Neural crest cell (in vitro differentiated cells): ENCODE measurements around the gene MRPS18B. TPM values are rescaled to one million over a fixed set of nuclear protein-coding genes. Genes with fewer than 3 reads are reported as not detected.
A peak's percentile ranks its signal among the peaks of the same experiment; 100 is the strongest.

Experiments
- DNase-seq: peaks from one replicate; pipeline ENCODE4 v3.0.0; 2021; ENCODE audit warnings: low read depth, mixed read lengths, low spot score
- H3K27ac Mint-ChIP-seq: one replicate; pipeline ENCODE4 v1.8.0; 2021; ENCODE audit warnings: mild to moderate bottlenecking, mixed read lengths; ENCODE audit not compliant: unreplicated experiment
- H3K27me3 Mint-ChIP-seq: 2 replicates; pipeline ENCODE4 v1.8.0; 2021; ENCODE audit warnings: low read depth, mild to moderate bottlenecking, mixed read lengths
- H3K36me3 Mint-ChIP-seq: 2 replicates; pipeline ENCODE4 v1.8.0; 2021; ENCODE audit warnings: low read depth, mild to moderate bottlenecking, mixed read lengths
- H3K4me1 Mint-ChIP-seq: 2 replicates; pipeline ENCODE4 v1.8.0; 2021; ENCODE audit warnings: mixed read lengths
- H3K4me3 Mint-ChIP-seq: one replicate; pipeline ENCODE4 v1.8.0; 2021; ENCODE audit warnings: mild to moderate bottlenecking, mixed read lengths
- H3K9me3 Mint-ChIP-seq: 2 replicates; pipeline ENCODE4 v1.8.0; 2021; ENCODE audit warnings: mixed read lengths
- total RNA-seq: library from RNA; stranded (reverse); gene quantifications from 2 replicates; pipeline ENCODE4 v1.2.1, GENCODE V29; 2021
- TF ChIP-seq, protein P1 (sequence below): fragments of 200-600 bp; sonication (generic); conservative IDR thresholded peaks from 2 replicates; pipeline ENCODE4 v1.5.0; 2021; ENCODE audit warnings: antibody characterized with exemption, mild to moderate bottlenecking

Gene MRPS18B
- total RNA-seq, 1 donor from 2014 or later: 39.3 TPM

DNA sequence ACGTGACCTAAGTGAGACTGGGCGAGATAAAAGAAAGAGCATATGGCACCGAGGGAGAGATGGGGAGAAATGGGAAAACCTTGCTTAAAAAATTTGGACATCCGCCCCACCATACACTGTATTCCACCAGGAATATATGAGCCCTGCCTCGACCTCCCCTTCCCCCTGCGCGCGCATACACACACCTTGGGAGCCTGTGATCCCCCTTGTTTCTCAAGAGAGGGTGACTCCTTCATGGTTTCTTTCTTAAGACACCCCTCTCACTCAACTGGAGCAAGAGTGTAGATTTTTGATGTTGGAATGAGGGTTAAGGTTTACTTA, 45.9 kb upstream of the MRPS18B start:
- Mint-ChIP-seq H3K36me3 (no peaks in the 10 kb centered on the region), H3K9me3 (no peaks in the 10 kb centered on the region), H3K4me1 (peaks cover 34% of the 10 kb centered on the region), H3K27ac (peak overlapping the region; percentile 98), H3K4me3 (peak overlapping the region; percentile 96), H3K27me3 (peaks cover 21% of the 10 kb centered on the region)
- TF ChIP-seq, protein P1, sequence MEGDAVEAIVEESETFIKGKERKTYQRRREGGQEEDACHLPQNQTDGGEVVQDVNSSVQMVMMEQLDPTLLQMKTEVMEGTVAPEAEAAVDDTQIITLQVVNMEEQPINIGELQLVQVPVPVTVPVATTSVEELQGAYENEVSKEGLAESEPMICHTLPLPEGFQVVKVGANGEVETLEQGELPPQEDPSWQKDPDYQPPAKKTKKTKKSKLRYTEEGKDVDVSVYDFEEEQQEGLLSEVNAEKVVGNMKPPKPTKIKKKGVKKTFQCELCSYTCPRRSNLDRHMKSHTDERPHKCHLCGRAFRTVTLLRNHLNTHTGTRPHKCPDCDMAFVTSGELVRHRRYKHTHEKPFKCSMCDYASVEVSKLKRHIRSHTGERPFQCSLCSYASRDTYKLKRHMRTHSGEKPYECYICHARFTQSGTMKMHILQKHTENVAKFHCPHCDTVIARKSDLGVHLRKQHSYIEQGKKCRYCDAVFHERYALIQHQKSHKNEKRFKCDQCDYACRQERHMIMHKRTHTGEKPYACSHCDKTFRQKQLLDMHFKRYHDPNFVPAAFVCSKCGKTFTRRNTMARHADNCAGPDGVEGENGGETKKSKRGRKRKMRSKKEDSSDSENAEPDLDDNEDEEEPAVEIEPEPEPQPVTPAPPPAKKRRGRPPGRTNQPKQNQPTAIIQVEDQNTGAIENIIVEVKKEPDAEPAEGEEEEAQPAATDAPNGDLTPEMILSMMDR: no peak
- no peak for DNase-seq

DNA sequence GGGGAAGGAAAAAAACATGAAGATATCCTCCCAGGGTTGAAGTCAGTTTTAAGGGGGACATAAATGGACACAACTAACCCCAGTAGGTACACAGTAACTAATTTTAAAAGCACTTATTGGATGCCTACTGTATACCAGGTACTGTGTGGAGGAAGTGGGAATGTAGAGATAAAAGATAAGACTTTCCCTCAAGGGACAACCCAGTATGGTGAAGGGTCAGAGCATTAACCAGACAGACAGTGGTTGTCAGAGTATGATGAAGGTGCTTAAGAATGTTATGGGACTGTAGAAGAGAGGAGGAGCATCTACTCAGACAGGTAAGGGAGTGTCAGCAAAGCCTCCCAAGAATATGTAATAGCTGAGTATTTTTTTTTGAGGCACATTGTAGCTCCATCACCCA, 45.5 kb upstream of the MRPS18B start:
- Mint-ChIP-seq H3K4me1 (peaks cover 34% of the 10 kb centered on the region), H3K4me3 (peak overlapping the region; percentile 96), H3K27ac (no peak overlapping the region), H3K36me3 (peaks cover under 1% of the 10 kb centered on the region), H3K9me3 (no peaks in the 10 kb centered on the region), H3K27me3 (peaks cover 21% of the 10 kb centered on the region)
- no peak for DNase-seq
- TF ChIP-seq, protein P1: no peak

DNA sequence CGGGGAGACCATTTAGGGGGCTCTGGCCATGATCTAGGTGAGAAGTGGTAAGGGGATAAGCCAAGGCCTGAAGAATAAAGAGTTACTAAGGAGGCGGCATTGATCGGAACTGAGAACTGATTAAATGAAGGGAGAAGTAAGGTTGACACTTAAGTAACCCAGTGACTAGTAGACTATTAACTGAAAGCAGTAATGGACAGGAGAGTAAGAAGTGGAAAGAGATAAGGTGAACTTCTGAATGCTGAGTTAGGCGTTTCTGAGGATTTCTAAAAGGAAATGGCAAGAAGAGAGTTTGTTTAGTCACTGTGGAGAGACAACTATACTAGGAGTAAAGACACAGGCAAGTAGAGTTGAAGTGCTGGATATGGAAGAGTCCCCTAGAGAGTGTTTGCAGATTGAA, 44.5 kb upstream of the MRPS18B start:
- TF ChIP-seq, protein P1: no peak
- Mint-ChIP-seq H3K27ac (no peak overlapping the region), H3K27me3 (peaks cover 18% of the 10 kb centered on the region), H3K4me1 (peaks cover 34% of the 10 kb centered on the region), H3K9me3 (no peaks in the 10 kb centered on the region), H3K4me3 (peak overlapping the region; percentile 38), H3K36me3 (peaks cover 8% of the 10 kb centered on the region)
- DNase-seq: no peak

DNA sequence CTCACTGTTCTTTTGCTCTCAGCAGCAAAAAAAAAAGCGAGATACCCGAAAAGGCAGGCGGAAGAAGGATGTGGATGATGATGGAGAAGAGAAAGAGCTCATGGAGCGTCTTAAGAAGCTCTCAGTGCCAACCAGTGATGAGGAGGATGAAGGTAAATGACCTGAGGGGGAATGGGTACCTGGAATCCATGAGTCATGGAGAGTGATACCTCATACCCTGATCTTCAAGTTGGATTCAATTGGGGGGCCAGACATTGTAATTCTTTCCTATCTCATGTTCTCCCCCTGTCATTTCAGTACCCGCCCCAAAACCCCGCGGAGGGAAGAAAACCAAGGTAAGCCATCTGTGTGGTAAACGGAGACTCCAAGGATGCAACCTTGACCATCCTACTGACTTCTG, 39.6 kb upstream of the MRPS18B start:
- no peak for DNase-seq
- TF ChIP-seq, protein P1: no peak
- H3K4me3 Mint-ChIP-seq: no peak overlapping the region
- no peaks in the 10 kb centered on the region for H3K27me3 Mint-ChIP-seq
- H3K4me1 Mint-ChIP-seq: peaks cover 7% of the 10 kb centered on the region
- H3K36me3 Mint-ChIP-seq: peaks cover 23% of the 10 kb centered on the region
- H3K27ac Mint-ChIP-seq: no peak overlapping the region
- no peaks in the 10 kb centered on the region for H3K9me3 Mint-ChIP-seq

DNA sequence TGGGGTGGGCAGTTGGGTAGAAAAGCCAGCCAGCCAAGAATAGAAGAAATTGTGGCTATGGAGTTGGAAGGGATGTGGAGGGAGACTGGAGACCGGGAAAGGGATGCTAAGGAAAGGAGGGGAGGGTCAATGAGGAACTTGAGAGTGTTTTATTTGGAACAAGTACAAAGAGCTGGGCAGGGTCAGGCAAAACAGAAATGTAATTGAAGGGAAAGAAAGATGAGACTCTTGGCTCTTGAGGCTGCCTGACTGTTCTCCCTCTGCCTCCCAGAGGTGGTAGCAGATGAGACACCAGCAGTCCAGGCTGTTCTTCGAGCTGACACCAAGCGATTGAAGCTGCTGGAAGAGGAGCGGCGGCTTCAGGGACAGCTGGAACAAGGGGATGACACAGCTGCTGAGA, 33.7 kb upstream of the MRPS18B start:
- no peaks in the 10 kb centered on the region for H3K27me3 Mint-ChIP-seq
- no peak overlapping the region for H3K27ac Mint-ChIP-seq
- TF ChIP-seq, protein P1: no peak
- no peaks in the 10 kb centered on the region for H3K4me1 Mint-ChIP-seq
- H3K9me3 Mint-ChIP-seq: no peaks in the 10 kb centered on the region
- peaks cover 33% of the 10 kb centered on the region for H3K36me3 Mint-ChIP-seq
- no peak overlapping the region for H3K4me3 Mint-ChIP-seq
- DNase-seq: no peak

DNA sequence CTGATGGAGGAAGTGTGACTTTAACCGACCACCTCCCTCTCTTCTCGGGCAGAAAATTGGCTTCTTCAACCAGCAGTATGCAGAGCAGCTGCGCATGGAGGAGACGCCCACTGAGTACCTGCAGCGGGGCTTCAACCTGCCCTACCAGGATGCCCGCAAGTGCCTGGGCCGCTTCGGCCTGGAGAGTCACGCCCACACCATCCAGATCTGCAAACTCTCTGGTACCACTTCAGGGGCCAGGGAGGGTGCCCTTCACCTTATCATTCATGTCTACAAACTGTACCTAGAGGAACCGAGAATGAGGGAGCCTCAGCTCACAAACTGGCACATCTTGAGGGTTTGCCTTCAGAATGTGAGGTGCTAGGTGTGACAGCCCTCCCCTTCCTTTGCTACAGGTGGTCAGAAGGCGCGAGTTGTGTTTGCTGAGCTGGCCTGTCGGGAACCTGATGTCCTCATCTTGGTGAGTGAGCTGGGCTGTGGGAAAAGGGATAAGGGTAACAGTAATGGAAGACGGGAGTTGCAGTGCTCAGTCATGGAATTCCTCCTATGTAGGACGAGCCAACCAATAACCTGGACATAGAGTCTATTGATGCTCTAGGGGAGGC, 27.8 kb upstream of the MRPS18B start:
- Mint-ChIP-seq H3K9me3 (no peaks in the 10 kb centered on the region), H3K27me3 (no peaks in the 10 kb centered on the region), H3K4me1 (no peaks in the 10 kb centered on the region), H3K27ac (no peak overlapping the region), H3K36me3 (peaks cover 31% of the 10 kb centered on the region), H3K4me3 (no peak overlapping the region)
- DNase-seq: no peak
- TF ChIP-seq, protein P1: no peak
